AG10803 (cell line): ENCODE data around the gene CADM4.

Experiments used
- DNase-seq: peaks from one replicate; pipeline ENCODE4 v3.0.0; 2010; ENCODE audit warnings: low read depth
- H3K4me3 ChIP-seq: 2 replicates; pipeline ENCODE4 v1.5.1; 2011; ENCODE audit warnings: mild to moderate bottlenecking, low read length, control low read depth
- TF ChIP-seq, protein P1 (sequence below): conservative IDR thresholded peaks from 2 replicates; pipeline ENCODE4 v1.5.1; 2011; ENCODE audit warnings: mild to moderate bottlenecking, low read length, control low read depth, inconsistent platforms

The CADM4 gene

GRCh38 chr19:43633520-43633919, 6.1 kb downstream of the CADM4 start:
- TF ChIP-seq, protein P1, sequence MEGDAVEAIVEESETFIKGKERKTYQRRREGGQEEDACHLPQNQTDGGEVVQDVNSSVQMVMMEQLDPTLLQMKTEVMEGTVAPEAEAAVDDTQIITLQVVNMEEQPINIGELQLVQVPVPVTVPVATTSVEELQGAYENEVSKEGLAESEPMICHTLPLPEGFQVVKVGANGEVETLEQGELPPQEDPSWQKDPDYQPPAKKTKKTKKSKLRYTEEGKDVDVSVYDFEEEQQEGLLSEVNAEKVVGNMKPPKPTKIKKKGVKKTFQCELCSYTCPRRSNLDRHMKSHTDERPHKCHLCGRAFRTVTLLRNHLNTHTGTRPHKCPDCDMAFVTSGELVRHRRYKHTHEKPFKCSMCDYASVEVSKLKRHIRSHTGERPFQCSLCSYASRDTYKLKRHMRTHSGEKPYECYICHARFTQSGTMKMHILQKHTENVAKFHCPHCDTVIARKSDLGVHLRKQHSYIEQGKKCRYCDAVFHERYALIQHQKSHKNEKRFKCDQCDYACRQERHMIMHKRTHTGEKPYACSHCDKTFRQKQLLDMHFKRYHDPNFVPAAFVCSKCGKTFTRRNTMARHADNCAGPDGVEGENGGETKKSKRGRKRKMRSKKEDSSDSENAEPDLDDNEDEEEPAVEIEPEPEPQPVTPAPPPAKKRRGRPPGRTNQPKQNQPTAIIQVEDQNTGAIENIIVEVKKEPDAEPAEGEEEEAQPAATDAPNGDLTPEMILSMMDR = no peak
- H3K4me3 ChIP-seq = no peak overlapping the region
- DNase-seq = no peak

DNA sequence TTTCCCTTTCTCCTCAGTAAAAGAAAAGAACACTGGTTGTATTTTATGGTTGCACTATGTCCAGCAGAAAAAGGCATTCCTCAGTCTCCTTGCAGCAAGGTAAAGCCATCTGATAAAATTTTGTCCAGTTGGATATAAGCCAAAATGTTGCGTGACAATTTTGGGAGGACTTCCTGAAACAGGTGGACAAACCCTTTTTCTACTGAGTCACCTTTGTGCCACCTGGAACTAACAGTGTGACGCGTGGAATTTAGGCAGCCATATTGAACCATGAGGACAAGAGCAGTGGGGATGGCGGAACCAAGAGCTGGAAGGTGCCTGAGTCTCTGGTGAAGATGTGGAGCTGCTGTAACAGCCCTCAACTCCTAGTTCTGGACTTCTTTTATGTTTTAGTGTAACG, 8.2 kb downstream of the CADM4 start:
- TF ChIP-seq, protein P1 = no peak
- DNase-seq = no peak
- no peak overlapping the region for H3K4me3 ChIP-seq

- H3K4me3 ChIP-seq = no peak overlapping the region
- no peak for DNase-seq
- TF ChIP-seq, protein P1 = no peak
Observed at GRCh38 chr19:43628646-43629326, 10.9 kb downstream of the CADM4 start.

GRCh38 chr19:43626838-43627237, 12.8 kb downstream of the CADM4 start:
- TF ChIP-seq, protein P1 = no peak
- DNase-seq = no peak
- H3K4me3 ChIP-seq = no peak overlapping the region

- no peak overlapping the region for H3K4me3 ChIP-seq
- no peak for DNase-seq
- TF ChIP-seq, protein P1 = no peak
Observed at GRCh38 chr19:43625918-43626579, 13.6 kb downstream of the CADM4 start.

- TF ChIP-seq, protein P1 = no peak
Observed at GRCh38 chr19:43624933-43625332, 14.7 kb downstream of the CADM4 start.

More at GRCh38 chr19:43624933-43625332, 14.7 kb downstream of the CADM4 start:
- H3K4me3 ChIP-seq = no peak overlapping the region
- no peak for DNase-seq
